Activated CD4-positive, CD25-positive, alpha-beta regulatory T cell treated with anti-CD3 and anti-CD28 coated beads, Interleukin-2, amount 50 U/mL, for 24 hours (primary cell): Measurements from ENCODE around the gene MXRA7.
A peak's percentile ranks its signal among the peaks of the same experiment; 100 is the strongest.
"Not testable (repeated sequence)": the region's sequence is repeated elsewhere in the genome, so short reads cannot be mapped to it uniquely, and the experiment has no call there.

Experiments used
- ATAC-seq, 2 donors: fragments of 150-1000 bp; cut with Tn5 transposase; one replicate each; pipeline ENCODE4 v1.10.0; 2021; ENCODE audit warnings: mild to moderate bottlenecking in 1 of 2, moderate library complexity in 1 of 2

MXRA7 gene

DNA sequence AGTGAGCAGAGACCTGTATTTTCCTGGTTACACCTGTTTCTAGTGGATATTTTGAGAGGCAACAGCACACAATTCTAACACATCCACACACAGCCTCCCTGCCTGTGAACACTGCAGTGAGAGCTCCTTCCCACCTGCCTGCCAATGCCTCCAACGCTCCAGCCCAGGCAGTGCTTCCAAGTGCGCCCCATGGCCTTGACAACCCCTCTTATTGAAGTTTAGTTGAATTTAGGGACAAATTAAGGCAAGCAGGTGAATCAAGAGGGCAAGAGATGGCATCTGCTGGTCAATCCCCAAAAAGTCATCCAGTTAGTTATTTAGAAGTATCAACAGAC is 4.7 kb upstream of the MXRA7 start:
- ATAC-seq: no peak

DNA sequence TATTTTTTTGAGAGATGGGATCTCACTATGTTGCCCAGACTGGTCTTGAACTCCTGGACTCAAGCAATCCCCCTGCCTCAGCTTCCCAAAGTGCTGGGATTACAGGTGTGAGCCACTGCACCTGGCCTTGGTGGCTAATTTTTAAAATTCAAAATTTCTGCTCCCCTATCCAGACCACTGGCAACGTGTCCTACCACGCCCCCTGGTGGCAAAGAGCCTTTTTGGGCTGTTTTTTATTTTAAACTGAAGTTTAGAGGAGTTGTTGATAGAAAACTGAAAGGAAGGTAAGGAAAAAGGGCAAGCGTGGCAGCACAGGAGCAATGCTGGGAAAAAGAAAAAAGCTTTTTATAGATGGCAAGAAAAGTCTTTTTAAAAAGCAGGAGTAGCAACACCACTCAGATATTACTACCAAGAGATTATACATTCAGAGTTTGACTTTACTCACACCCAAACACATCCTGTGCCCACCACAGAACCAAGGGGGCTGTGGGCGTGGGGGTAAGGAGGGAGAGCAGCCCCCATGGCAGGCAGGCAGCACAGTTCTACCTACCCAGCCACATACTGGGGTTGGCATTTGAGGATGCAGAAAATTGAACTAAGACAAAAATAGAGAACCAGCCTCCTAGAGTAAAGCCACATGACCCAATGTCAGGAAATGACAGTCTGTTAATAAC is 4.2 kb upstream of the MXRA7 start:
- peak; percentile 25 to 35 for ATAC-seq

GRCh38 chr17:76714336-76714735 is 3.6 kb upstream of the MXRA7 start:
- no peak for ATAC-seq

- no peak for ATAC-seq
Measured at GRCh38 chr17:76713765-76714164, 3.0 kb upstream of the MXRA7 start.

- ATAC-seq: not testable (repeated sequence)
Measured at GRCh38 chr17:76712321-76712720, 1.6 kb upstream of the MXRA7 start.

DNA sequence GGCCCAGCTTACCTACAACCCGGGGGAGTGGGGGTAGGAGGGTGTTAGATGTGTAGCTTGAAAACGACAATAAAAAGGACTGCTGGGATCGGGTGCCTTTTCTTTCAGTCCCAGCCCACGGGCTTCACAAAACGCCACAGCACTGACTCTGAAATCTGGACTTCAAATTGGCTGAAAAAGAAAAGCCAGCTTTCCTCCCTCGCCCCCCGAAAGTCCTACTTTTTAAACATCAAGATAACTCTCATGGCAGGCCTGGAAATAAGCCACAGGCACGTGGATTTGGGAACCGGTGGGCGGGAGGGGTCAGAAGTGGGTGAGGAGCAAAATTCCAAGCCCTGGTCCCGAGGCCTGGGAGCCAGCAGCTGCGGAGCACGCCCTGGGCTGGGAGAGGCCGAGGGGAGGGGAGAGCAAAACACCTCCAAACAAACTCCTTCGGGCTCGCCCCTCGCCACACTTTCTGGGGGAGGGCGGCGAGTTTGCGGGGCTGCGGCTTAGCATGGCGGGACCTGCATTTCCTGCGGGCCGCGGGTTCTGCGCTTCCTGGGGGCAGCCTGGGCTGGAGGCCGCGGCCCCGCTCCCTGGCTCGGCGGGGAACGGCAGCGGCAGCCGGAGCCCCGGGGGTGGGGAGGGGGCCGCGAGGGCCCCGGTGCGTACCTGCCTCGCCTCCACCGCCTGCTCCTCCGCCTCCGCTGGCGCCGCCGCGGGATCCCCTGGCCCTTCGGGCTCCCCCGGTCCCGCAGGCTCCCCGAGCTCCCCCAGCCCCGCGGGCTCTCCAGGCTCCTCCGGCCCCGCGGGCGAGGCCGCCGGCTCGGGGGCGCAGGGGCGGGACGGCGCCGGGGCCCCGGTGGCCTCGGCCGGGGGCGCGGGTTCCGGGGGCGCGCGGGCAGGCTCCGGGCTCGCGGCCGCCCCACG is 558 bp downstream of the MXRA7 start:
- peak; percentile 34 to 37 for ATAC-seq

DNA sequence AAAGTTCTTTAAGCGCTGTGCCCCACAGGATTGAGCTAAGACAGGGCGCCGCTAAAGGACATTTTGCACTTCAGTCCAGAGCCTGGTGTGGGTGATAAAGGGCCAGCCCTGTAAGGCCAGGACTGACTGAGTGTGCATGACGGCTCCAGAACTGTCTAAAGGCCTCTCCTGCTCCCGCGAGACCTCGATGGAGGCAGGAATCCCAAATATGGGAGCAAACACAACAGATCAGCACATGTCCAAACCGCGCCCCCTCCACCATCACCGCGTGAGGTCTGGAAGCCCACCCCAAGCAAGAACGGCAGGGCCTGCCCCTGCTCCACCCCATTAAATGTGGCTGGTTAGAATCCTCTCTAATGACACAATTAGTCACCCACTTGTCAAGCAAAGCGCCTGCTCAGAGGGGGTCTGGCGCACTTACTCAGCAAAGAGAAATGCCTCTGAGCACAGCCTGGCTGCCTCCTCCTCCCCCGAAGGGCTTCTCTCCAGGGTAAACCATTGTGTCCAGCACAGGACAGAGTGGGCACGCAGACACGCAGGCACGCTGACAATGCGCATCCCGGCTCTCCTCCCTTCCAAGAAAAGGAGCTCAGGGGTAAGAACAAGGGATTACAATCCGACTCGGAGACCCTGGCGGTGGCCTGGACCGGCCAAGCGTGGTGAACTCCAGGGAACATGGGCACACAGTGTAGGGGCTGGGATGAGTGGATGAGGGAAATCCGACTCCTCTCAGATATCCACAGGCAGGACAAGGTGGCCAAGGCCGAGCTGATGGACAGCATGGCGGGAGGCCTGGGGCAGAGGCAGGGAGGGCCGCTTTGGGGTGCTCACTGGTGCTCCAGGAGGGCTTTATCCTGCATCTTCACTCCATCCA is 1.5 kb downstream of the MXRA7 start:
- ATAC-seq: no peak

GRCh38 chr17:76707985-76708807 is 2.6 kb downstream of the MXRA7 start:
- ATAC-seq: no peak

DNA sequence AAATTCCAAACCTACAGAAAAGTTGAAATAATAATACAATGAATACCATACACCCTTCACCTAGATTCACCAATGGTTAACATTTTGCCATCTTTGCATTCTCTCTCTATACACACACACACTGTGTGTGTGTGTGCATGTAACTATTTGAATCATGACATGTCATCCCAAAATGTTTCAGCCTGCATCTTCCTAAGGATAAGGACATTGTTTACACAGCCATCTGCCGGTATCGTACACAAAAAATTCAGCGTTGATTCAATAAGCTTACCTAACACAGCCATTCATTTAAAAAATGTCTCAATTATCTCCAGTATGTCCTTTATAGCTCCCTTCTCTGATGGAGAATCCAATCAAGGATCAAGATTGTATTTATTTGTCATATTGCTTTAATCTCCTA is 3.9 kb downstream of the MXRA7 start:
- ATAC-seq: no peak

- ATAC-seq: no peak
Measured at GRCh38 chr17:76704805-76705204, 6.0 kb downstream of the MXRA7 start.

- no peak for ATAC-seq
Measured at GRCh38 chr17:76702941-76703637, 7.7 kb downstream of the MXRA7 start.

GRCh38 chr17:76702076-76702475 is 8.7 kb downstream of the MXRA7 start:
- no peak for ATAC-seq

DNA sequence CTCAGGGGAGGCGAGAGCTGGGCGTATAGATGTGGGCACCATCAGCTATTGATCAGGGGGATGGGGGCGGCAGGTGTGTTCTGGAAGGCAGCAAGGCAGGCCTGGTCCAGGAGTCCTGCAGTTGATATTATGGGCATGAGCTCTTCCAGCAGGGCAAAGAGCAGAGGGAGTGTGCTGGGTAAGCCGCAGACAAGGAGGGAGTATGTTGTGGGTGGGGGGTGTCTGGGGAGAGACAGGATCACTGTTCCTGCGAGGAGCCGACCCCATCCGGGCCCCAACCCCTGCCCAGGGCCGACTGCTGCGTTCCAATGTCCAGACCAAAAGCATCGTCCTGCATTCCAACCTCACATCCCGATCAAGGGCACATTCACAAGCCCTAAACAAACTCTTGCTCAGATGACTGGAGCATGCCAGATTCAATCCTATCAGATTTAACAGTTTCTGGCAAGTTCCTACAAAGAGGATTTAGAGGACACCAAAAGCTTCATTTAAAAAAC is 9.2 kb downstream of the MXRA7 start:
- no peak for ATAC-seq

DNA sequence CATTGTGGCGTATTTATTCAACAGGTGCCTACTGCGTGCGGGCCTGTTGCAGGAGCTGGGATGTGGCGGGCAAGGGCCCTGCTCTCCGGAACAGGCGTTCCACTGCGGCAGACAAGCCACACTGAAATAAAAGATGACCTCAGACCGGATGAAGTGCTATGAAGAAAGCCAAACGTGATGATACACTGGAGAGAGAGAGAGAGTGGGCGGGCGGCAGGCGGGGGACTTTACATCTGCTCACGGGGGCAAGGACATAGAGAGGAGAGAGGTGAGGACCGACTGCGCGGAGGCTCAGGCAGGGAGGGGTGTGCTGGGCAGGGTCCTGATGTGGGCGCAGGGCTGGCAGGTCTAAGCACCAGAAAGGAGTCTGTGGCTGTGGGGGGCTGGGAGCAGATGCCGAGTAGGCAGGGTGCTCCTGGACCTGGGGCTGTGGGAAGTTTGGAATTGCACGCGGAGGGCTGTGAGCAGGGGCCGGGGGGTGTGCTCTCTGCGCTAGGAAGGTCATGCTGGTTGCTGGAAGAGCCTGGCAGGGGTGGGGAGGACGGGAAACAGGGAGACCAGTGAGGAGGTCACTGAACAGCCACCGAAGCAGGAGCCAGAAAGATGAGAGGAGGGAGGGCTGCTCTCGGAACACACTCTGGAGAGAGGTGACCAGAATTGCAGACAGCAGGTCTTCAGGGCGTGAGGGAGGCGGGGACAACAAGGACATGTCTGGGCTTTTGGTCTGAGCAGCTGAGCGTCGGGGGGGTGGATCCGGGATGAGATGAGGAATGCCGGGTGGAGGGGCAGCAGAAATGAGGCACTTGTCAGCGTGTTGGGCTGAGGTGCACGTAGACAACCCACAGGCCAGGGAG is 9.9 kb downstream of the MXRA7 start:
- no peak for ATAC-seq

DNA sequence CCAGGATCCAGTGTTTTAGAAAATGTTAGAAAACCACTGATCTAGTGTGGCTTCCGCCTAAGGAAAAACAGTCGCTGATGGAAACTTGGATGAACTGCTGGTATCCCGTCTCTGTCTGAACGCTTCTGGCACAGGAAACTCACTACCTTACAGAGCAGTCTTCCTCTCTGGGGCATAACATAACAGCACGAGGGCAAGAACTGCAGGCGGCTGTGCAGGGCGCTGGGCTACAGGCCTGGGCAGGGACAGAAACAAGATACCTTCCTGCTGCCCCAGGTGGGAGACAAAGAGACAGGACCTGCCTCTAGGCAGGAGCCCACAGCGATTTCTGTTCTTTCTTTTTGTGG is 10.5 kb downstream of the MXRA7 start:
- no peak for ATAC-seq

- ATAC-seq: not testable (repeated sequence)
Measured at GRCh38 chr17:76698466-76698977, 12.2 kb downstream of the MXRA7 start.

DNA sequence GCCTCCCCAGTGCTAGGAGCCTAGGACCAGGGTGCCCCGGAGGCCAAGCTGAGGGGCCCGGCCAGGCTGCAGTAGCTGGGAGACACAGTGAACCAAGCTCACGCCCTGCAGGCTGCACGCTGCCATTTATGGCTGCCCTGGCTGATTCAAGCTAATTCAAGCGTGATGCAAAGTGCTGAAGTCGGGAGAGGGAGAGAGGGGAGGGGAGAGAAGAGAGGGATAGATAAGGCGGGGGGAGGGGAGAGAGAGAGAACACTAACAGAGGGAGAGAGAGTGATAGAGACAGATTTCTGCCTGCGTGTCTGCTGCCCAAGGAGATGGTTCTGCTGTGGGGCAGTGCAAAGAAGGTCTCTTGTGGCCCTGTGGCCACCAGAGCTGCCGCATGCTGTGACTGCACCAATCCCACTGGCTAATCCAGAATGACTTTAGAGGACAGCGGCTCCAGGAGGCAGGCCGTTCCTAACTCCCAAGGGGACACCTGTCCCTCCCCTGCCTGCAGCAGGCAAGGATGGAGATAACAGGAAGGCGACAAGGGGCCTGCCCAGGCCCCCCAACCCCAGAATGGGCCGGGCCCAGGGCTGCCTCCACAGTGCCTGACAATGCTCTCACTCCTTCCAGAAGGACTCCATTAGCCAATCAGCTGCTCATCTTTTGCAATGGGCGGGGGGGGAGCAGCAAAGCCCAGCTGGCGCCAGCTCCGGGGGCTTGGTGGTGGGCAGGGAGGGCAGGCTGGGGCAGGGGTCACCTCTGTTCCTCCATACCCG is 12.9 kb downstream of the MXRA7 start:
- no peak for ATAC-seq

DNA sequence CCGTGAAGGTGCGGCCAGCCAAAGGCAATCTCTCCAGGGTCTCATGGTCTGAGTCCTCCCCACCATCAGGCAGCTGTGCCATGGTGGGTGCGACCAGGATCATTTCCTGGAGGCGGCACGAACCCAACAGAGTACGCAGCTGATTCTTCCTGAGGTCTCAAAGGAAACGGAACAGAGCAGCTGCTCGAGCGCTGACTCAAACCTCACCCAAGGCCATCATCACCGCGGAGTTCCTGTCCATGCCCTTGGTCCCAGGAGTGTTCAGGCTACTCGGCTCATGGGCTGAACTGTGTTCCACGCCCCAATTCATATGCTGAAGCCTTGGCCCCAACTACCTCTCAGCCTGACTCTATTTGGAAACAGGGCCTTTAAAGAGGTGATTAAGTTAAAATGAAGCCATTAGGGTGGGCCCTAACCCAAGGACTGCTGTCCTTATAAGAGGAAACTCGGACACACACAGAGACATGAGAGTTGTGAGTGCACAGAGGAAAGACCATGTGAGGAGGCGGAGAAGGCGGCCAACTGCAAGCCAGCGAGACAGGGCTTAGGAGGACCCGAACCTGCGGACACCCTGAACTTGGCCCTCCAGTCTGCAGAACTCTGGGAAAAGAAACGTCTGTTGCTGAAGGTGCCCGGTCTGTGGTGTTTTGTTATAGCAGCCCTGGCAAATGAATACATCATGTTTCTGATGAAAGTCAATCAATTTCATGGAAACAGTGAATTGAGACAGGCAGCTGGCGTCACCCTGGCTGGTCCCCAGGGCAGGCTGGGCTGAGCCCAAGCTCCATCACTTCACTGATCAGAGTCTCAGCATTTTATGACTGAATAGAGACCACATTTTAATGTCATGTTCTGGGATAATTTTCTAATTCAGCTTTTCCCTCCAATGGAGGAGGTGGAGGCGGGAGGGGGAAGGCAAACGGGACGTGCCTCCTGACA is 13.7 kb downstream of the MXRA7 start:
- no peak for ATAC-seq
